ENCODE results near the gene TOR1AIP1.
"Not testable (repeated sequence)": the region's sequence is repeated elsewhere in the genome, so short reads cannot be mapped to it uniquely, and the experiment has no call there.

The TOR1AIP1 gene

DNA sequence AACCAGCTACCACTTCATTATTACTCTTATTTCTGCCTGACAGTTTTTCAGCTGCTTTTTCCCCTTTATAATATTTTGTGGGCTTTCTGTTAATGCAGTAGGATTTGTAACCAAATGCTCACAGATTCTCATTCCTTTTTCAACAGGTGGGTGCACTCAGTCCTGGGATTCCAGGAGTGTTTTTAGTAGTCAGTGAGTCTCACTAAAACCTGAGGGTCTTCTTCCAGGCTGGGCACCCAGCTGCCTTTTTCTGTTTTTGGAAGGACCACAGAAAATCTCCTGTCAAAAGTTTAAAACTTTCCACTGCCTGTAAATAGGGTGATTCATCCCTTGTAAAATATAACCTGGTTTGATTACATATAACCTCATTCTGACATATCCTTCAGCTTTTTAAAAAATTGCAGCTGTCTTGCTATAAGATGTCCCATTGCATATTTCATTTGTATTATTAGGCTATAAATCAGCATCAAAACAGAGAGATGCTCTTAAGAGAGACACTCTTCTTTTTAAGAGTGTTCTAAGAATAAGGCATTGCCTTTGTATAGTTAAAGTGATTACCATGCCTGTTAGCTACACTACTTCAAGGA, 55.7 kb downstream of the TOR1AIP1 start:
- DNase-seq = no peak
- TF ChIP-seq GATA1 (IDR thresholded peaks at IDR 0.05; ENCODE audit: low read depth, low read length) = no peak
- no peak for TF ChIP-seq POLR2A (IDR thresholded peaks at IDR 0.05; ENCODE audit: low read length)

GRCh38 chr1:179938752-179939151, 56.7 kb downstream of the TOR1AIP1 start:
- DNase-seq = peak in 1 of 2 experiments; percentile 8
- TF ChIP-seq POLR2A (IDR thresholded peaks at IDR 0.05; ENCODE audit: low read length) = no peak
- TF ChIP-seq GATA1 (IDR thresholded peaks at IDR 0.05; ENCODE audit: low read depth, low read length) = no peak

DNA sequence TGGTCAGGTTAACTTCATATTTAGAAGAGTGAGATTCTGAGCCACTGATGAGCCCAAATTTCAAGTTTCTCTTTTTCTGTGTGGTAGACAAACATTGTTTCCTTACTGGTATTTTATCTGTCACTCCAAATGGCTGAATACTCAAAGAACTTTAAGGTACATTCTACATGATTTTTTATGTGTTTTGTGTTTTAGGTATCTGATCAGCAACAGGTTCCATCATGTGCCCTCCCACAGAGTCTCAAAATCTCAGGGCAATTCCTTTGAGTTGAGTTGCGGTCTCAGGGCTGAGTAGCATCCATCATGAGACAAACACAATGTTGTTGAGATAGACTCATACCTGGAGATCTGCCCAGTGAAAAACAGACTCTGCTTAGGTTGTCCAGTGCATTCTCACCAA, 57.9 kb downstream of the TOR1AIP1 start:
- no peak for DNase-seq
- TF ChIP-seq POLR2A (IDR thresholded peaks at IDR 0.05; ENCODE audit: low read length) = no peak
- no peak for TF ChIP-seq GATA1 (IDR thresholded peaks at IDR 0.05; ENCODE audit: low read depth, low read length)

- DNase-seq = no peak
- TF ChIP-seq GATA1 (IDR thresholded peaks at IDR 0.05; ENCODE audit: low read depth, low read length) = no peak
These were observed 59.4 kb downstream of the TOR1AIP1 start for GRCh38 chr1:179941454-179941853.

DNA sequence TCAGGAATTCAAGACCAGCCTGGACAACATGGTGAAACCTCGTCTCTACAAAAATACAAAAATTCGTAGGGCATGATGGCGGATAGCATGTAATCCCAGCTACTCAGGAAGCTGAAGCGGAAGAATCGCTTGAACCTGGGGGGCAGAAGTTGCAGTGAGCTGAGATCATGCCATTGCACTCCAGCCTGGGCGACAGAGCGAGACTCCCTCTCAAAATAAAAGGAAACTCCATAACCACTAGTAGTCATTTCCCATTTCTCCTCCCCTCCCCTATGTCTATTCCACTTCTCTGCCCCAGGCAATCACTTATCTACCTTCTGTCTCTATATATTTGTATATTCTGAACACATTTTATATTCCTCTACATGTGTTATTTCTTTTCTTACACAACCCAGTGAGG, 68.6 kb downstream of the TOR1AIP1 start:
- TF ChIP-seq POLR2A (IDR thresholded peaks at IDR 0.05; ENCODE audit: low read length) (no peak), GATA1 (IDR thresholded peaks at IDR 0.05; ENCODE audit: low read depth, low read length) (no peak)
- DNase-seq = no peak

GRCh38 chr1:179951383-179952144, 69.5 kb downstream of the TOR1AIP1 start:
- TF ChIP-seq GATA1 (IDR thresholded peaks at IDR 0.05; ENCODE audit: low read depth, low read length) (no peak), POLR2A (IDR thresholded peaks at IDR 0.05; ENCODE audit: low read length) (no peak)
- no peak for DNase-seq

DNA sequence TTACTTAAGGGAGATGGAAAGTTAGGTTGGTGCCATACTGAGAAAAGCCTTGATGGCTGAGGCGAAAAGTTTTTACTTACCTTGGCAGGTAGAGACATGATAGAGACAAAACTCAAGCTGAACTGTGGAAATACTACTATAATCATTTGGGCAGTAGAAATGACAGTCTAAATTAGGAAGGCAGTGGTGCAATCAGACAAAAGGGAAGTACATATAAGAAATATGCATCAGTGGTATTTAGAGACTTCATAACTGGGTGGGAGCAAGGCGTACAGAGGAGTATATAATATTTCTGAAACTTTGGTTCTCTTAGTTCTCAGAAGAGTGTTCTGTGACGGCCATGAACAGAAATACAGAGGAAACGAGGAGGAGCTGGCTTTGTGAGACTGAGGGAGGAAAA, 70.1 kb downstream of the TOR1AIP1 start:
- no peak for DNase-seq
- TF ChIP-seq GATA1 (IDR thresholded peaks at IDR 0.05; ENCODE audit: low read depth, low read length) (no peak), POLR2A (IDR thresholded peaks at IDR 0.05; ENCODE audit: low read length) (no peak)

GRCh38 chr1:179953974-179954492, 71.9 kb downstream of the TOR1AIP1 start:
- no peak for TF ChIP-seq GATA1 (IDR thresholded peaks at IDR 0.05; ENCODE audit: low read depth, low read length)
- TF ChIP-seq POLR2A (IDR thresholded peaks at IDR 0.05; ENCODE audit: low read length) = no peak
- DNase-seq = peak in 1 of 2 experiments; percentile 82

GRCh38 chr1:179954493-179955286, 72.6 kb downstream of the TOR1AIP1 start, which contains the start of gene CEP350:
Gene CEP350 (plus strand): TSS chr1:179954810. CDS start chr1:179986182, 31,372 bp downstream.
- DNase-seq = peak; percentile 99
- no peak for TF ChIP-seq GATA1 (IDR thresholded peaks at IDR 0.05; ENCODE audit: low read depth, low read length)
- TF ChIP-seq POLR2A (IDR thresholded peaks at IDR 0.05; ENCODE audit: low read length) = peak; percentile 94

DNA sequence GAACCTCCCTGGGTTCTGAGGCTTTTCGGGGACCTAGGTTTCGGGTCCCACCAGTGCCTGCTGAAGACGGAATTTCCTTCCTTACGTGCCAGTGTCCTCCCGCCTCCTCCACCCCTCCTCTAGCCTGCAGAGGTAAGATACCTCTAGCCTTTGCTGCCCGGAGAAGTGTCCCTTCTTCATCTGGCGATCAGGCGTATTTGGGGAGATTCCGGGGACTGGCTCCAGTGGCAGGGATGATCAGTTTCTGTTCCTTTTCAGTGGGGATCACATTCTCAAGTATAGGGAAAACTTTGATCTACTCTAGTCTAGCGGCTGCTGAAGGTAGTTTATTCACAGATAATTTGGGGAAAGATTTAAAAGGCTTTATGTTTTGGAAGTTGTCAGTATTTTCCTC, 73.2 kb downstream of the TOR1AIP1 start:
- DNase-seq = no peak
- TF ChIP-seq POLR2A (IDR thresholded peaks at IDR 0.05; ENCODE audit: low read length) (no peak), GATA1 (IDR thresholded peaks at IDR 0.05; ENCODE audit: low read depth, low read length) (no peak)

- no peak for TF ChIP-seq GATA1 (IDR thresholded peaks at IDR 0.05; ENCODE audit: low read depth, low read length)
- TF ChIP-seq POLR2A (IDR thresholded peaks at IDR 0.05; ENCODE audit: low read length) = no peak
These were observed 73.6 kb downstream of the TOR1AIP1 start for GRCh38 chr1:179955731-179956130.

DNA sequence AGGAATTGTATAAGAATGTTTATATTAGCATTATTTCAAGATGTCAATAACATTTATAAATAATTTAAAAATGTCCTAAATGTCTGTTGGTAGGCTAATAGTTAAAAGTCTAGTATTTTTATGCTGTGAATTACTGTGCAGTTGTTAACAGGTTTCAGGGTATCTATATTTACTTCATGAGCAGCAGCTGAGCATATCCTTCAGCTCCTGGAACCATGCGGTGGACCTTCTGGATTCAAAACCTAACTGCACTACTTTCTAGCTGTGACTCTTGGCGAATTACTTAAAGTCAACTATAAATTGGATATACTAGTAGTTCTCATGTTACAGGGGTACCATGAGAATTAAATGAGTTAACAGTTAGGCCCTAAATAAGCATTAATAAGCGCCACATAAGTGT, 76.3 kb downstream of the TOR1AIP1 start:
- DNase-seq = no peak
- TF ChIP-seq GATA1 (IDR thresholded peaks at IDR 0.05; ENCODE audit: low read depth, low read length) = no peak
- TF ChIP-seq POLR2A (IDR thresholded peaks at IDR 0.05; ENCODE audit: low read length) = no peak

More at GRCh38 chr1:179955731-179956130, 73.6 kb downstream of the TOR1AIP1 start:
- DNase-seq = peak; percentile 26 to 39

GRCh38 chr1:179962168-179962567, 80.1 kb downstream of the TOR1AIP1 start:
- DNase-seq = not testable (repeated sequence)

DNA sequence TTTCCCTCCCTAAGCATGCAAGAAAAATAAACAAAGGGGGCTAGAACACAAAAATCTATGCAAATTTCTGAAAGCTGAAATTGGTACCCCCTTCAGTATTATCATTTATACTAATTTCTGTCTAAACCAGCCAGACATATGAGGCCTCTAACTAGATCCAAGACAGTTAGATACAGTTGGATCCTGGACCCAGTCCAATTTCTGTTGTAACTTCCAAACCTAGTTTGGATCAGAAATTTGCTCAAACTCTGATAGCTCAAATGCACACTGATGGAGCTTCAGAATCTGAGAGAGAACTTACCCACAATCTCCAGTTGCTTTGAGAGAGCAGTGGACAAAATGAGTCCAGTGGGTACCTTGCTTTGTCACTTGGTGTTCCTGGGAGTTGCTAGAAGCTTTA, 84.5 kb downstream of the TOR1AIP1 start:
- no peak for TF ChIP-seq POLR2A (IDR thresholded peaks at IDR 0.05; ENCODE audit: low read length)
- TF ChIP-seq GATA1 (IDR thresholded peaks at IDR 0.05; ENCODE audit: low read depth, low read length) = no peak
- no peak for DNase-seq

Measured in erythroblast (primary cell).